Measurements from ENCODE around the gene CD37.
"Not testable (repeated sequence)": the region's sequence is repeated elsewhere in the genome, so short reads cannot be mapped to it uniquely, and the experiment has no call there.

Gene CD37

DNA sequence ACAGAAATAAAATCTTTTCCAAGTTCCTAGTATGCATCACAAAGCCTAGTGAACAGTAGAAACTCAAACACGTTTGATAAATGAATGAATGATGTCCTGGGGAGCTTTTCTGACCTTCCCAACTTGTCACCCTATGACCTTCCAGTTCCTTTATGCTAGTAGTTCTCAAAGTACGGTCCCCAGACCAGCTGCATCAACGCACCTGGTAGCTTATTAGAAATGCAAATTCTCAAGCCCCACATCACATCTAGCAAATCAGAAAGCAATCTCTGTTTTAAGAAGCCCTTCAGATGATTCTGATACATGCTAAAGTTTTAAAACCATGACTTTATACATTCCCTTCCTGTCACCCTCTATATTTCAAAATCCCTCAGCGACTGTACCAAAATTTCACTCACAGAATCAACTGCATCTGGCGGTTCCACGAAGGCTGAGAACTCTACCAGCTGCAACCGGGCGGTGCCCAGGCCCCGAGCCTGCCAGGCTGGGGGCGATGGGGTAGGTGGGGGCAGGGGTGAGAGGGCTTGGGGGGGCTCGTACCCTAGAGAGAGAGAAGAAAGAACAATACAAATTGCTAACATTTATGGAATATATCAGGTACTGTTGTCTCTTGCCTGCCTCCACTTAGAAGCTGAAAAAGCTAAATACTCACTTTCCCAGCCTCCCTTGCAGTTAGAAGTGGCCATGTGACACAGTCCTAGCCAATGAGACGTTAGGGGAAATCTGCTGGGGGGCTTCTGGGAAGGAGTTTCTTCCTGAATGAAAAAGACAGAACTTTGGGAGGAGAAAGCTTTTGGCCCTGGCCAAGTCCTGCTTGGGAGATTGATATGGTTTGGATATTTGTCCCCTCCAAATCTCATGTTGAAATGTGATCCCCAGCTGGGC is 13.3 kb downstream of the CD37 start:
- DNase-seq: no peak

DNA sequence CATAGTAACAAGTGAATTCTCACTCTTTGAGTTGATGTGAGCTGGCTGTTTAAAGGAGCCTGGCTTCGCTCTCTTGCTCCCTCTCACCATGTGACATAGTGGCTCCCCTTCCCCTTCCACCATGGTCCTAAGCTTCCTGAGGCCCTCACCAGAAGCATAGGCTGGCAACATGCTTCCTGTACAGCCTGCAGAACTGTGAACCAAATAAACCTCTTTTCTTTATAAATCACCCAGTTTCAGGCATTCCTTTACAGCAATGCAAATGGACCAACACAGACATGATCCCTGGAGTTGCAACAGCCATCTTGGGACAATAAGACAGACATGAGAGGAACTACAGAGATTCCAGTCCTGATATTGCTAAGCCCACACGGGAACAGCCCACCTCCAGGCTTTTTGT is 14.4 kb downstream of the CD37 start:
- no peak for DNase-seq

DNA sequence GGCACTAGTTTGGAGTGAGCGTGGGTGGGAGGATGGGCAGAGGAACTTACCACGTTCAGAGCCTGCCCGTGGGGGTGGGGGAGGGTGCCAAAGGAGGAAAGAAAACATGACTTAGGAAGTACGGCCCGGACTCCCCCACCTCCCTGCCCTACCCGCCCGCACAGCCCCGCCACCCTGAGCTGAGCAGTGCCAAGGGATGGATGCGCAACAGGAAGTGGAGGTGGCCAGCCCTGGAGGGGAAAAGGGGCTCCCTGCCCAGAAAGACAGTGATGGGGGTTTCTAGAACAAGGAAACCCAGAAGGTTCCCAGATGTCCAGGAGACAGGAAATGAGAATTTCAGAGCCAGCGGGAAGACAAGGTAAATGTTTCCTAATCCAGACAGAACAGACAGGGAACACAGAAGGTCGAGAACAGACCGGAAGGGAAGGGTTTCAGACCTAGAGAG is 20.7 kb downstream of the CD37 start:
- no peak for DNase-seq

DNA sequence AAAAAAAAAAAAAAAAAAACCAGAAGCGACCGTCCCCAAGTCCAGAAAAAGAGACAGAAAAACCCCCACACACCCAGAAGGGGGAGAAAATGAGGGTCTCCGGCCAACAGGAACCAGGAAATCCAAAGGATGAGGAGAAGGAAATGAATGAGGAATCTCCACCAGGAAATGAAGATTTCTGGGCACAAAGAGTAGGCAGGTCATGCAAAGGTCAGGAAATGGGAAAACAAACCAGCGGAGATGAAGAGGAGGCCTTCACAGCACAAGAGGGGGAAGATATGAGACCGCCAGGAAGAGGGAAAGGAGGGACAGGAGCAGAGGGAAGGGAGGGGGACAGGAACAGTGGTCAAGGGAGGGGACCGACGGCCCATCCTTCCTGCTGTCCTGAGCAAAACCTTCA is 21.2 kb downstream of the CD37 start:
- DNase-seq: no peak

DNA sequence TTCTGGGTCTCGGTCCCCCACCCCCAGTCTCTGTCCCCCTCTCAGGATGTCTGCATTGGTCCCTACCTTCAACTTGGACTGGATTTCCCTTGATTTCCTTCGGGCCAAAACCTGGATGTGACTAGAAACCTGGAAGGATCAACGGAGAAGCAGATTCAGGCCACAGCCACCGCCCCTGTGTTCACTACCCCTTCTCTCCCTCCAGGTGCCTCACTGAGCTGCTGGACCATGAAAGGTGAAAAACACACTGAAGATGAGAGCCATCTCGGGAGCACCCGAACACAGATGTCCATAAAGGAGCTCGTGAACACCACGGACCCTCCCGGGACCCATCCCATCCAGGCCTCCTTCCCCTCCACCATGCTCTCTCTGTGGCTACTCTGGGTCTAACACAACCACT is 22.0 kb downstream of the CD37 start:
- DNase-seq: no peak

DNA sequence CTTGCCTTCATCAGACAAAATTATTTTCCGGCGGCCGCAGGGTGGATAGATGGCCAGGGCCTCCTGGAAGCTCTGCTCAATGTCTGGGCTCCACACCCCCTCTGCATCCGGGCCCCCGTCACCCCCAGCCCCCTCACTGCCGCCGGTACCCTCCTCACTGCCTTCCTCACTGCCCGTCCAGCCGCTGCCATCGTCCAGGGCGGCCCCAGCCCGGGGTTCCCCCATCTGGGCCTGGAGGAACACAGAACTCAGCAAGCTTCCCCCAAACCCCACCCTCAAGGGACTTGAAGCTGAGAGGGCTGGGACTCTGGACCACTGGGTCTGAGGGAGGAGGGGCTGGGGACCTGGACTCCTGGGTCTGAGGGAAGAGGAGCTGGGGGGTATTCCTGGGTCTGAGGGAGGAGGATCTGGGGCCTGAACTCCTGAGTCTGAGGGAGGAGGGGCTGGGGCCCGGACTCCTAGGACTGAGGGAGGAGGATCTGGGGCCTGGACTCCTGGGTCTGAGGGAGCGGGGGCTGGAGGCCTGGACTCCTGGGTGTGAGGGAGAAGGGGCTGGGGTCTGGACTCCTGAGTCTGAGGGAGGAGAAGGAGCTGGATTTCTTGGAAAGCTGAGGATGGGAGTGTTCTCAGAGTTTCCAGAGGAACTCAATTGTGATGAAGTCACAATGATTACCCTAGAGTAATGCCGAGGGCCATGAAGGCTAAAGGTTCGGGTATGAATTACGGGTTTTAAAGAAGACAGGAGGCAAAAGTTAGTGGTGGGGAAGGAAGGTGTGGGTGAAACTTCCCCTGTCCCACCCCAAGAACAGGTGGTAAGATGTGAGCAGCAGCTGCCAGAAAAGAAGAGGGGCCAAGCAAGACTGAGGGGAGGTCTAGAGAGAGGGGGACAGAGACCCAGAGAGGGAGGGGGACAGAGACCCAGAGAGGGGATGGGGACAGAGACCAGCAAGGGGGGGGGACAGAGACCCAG is 24.9 kb downstream of the CD37 start:
- no peak for DNase-seq

DNA sequence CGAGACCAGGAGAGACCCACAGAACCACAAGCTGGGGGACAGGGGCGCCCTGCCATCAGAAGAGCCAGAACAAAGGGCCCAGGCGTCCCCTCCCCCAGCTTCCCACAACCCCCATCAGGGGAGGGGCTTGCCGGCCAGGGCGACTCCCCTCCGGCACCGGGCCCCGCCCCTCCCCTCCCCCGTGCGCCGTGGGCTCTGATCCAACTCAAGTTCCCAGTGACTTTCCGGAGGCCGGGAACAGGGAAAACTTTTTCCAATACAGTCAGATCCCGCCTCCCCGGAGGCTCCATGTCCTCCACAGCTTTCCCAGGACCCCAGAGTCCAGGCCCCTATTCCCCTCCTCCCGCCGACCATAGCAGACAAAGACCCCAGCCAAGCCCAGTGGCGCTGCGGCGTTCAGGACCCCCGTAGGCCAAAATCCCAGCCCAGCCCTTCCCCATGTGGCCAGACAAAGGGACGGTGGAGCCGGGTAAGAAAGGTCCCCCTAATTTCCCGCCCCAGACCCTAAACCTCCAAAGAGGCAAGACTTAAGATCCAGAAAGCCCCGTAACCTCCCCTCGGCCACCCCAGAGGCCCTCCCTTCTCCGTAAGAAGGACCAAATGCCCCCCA is 26.3 kb downstream of the CD37 start:
- no peak for DNase-seq

DNA sequence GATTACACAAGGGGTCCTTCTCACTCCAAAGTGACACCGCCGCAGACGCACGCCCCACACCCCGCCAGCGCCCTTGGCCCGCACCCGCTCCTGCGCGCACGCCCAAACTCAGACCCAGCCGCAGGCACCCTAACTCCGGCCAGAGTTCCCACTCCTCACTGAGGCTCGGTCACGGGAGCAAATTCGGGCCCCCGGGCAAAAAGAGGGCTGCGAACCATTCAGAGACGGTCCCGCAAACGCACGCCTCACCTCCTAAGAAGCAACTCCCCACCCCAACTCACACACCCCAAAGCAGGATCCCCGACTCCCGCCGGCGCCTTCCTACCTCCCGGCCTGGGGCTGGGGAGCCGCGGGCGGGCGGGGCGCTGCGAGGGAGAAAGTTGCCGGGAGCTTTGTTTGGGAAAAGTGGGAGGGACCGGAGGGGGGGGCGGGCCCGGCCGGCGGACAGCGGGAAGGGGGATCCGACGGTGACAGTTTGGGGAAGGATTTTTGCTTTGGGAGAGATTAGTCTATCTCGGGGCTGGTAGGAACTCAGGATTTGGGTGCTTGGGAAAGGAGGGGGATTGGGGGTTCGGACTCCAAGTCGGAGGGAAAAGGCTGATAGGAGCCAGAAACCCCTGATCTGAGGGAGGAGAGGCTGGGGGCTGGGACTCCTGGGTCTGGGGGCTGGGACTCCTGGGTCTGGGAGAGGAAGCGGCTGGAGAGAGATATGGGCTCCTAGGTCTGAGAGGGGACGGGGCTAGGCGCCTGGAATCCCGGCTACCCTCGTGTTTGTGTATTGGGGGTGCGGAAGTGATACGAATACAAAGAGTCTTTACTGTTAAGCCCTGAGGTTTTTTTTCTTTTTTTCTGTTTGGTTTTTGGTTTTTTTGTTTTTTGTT is 27.1 kb downstream of the CD37 start, which contains the start of gene TEAD2:
Gene TEAD2, minus strand, starts transcription at position 369 of the 881 bp plus-strand sequence. CDS start 2,341 bp downstream, outside the sequence.
- peak; percentile 65 for DNase-seq

DNA sequence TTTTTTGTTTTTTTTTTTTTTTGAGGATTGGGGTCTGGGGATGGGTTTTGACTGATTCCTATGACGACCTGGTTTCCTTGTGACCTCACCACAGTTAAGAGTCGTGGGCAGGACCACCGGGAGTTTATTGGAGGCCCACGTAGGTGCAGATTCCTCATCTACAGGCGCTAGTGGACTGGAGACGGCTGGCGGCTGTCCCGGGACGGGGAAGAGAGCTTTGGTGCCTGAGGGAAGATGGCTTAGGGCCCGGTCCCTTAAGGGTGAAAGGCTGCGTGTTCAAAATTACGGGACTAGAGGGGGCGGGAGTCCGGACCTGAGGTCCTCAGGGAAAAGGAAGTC is 27.7 kb downstream of the CD37 start:
- DNase-seq: no peak

DNA sequence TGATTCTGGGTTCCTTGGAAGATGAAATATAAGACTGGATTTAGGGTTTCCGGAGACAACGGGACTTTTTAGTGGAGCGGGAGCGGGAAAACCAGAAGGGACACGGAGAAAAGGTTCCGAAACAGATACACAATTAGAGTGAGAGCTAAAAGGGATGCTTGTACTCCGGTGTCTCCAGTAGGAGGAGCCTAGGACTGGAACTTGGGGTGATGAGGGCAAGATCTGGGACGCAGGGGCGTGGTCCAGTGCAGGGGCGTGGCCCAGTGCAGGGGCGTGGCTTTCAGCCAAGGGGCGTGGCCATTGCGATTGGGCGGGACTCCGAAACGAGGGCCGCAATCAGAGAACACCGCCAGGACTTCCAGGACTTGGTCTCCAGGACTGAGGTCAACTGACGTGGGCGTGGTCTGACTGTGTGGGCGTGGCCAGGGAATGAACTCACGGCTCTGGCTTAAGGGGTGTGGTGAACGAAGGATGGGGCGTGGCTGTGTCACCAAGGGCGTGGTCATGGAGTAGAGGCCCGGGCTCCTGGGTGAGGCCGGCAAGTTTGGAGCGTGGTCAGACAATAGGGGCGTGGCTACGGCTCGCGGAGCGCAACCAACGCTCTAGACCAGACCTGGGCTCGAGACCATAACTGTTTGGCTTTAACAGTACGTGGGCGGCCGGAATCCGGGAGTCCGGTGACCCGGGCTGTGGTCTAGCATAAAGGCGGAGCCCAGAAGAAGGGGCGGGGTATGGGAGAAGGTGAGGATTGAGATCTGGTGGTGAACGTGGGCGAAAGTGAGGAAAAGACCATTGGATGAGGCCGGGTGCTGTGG is 28.3 kb downstream of the CD37 start, which contains the start of gene DKKL1:
Gene DKKL1, plus strand, starts transcription at position 610 of the 815 bp plus-strand sequence. Its CDS starts 122 bp downstream, at position 732.
- peak; percentile 75 for DNase-seq

DNA sequence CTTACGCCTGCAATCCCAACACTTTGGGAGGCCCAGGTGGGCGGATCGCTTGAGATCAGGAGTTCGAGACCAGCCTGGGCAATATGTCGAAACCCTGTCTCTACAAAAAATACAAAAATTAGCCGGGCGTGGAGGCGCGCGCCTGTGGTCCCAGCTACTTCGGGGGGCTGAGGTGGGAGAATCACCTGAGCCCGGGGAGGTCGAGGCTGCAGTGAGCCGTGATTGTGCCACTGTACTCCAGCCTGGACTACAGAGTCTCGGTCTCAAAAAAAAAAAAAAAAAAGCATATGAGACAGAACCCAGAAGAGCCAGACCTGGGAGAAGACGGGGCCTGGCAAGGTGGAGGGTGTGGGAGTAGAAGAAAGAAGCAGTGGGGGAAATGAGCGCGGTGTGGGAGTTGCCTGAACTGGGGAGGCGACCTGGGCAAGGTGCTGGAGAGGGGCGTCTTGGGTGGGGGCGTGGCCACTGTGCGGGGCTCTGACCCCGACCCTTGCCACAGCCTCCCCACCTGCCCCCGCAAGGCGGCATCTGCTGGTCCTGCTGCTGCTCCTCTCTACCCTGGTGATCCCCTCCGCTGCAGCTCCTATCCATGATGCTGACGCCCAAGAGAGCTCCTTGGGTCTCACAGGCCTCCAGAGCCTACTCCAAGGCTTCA is 29.0 kb downstream of the CD37 start:
- no peak for DNase-seq

DNA sequence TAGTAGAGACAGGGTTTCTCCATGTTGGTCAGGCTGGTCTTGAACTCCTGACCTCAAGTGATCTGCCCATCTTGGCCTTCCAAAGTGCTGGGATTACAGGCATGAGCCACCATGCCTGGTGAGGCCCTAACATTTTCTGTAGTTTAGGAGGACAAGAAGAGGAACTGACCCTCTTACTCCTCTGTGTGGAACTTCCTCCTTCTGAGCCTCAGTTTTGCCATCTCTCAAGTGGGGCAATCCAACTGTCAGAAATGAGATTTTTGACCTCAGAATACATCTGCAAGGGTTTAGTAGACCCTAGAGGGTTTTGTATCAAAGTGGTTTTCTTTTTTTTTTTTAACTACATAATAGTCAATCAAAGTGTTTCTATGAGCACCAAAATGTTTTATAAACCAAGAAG is 30.9 kb downstream of the CD37 start:
- DNase-seq: no peak

DNA sequence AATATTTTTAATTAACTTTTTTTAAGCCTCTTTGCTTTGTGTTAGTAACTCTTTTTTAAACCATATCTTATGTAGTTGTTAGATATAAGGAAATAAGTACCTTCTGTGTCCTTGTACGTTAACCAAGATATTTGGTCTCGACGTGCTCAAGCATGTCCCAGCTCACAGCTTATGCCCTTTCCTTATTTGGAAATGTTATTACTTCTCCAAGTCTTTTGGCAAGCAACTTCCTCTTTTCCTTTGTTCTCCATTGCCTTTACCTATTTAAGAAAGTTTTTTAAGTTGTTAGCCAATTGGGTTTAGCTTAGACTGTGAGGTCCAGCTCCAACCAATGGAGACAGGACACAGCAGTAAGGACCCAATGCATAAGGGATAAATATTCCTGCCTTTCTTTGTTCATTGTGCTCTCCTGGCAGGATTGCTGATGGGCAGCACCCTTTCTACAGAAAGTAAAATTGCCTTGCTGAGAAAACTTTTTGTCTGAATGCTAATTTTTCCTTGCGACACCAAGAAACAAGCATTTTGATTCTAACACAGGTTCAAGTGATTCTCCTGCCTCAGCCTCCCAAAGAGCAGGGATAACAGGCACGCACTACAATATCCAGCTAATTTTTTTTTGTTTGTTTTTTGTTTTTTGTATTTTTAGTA is 33.6 kb downstream of the CD37 start:
- DNase-seq: no peak

DNA sequence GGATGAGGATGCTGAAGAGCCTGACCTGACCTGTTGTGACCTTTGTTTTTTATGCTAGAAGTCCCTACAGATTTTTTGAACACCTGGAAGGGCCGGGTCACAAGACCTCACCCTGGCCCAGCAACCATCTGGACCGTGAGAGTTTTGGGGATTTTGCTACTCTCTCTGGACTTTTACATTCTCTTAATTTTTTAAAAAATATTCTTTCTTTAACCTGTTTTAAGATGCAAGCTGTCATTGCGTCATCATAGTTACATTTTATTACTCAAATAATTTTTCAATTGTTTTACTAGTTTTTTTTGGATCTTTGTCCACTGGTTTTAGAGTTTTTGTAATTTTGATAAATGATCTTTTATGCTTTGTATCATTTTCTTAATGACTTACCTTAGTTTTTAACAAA is 36.0 kb downstream of the CD37 start:
- no peak for DNase-seq

DNA sequence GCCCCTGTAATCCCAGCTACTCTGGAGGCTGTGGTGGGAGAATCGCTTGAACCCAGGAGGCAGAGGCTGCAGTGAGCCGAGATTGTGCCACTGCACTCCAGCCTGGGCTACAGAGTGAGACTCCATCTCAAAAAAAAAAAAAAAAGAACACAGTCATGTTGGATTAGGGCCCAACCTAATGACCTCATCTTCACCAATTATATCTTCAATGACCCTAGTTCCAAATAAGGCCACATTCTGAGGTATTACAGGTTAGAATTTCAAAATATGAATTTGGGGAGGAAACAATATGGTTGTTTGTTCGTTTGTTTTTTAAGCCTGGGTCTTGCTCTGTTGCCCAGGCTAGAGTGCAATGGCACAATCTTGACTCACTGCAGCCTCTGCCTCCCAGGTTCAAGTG is 38.0 kb downstream of the CD37 start:
- not testable (repeated sequence) for DNase-seq

DNA sequence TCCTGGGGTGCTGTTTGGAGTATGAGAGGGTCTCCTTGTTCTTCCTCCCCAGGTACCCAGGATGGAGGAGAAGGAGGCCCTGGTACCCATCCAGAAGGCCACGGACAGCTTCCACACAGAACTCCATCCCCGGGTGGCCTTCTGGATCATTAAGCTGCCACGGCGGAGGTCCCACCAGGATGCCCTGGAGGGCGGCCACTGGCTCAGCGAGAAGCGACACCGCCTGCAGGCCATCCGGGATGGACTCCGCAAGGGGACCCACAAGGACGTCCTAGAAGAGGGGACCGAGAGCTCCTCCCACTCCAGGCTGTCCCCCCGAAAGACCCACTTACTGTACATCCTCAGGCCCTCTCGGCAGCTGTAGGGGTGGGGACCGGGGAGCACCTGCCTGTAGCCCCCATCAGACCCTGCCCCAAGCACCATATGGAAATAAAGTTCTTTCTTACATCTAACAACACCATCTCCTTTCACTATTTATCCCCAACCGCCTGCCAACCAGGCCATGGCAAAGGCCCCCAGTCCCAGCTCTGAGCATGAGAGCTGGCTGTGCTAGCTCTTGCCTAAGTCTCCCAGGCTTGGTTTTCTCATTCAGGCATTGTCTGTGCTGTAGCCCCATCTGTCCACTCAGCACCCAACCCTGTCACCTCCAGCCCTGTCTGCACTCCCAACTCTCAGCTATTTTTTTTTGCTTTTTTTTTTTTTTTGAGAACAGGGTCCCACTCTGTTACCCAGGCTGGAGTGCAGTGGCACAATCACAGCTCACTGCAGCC is 39.6 kb downstream of the CD37 start:
- DNase-seq: no peak

DNA sequence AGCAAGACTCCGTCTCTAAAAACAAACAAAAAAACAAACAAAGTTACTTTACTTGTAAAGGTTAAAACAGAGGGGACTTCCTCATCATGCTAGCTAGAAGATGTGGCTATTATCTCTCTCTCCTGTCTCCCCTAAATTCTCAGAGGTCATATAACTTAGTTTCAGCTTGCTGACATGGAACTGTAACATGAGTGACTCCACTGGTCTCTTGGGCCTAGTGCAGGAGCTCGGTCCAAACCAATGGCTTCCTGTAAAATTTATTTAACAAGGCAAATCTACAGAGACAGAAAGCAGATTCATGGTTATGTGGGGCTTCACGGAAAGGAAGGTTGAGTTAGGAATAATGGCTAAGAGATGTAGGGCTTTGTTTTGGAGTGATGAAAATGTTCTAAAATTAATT is 43.3 kb downstream of the CD37 start:
- no peak for DNase-seq

DNA sequence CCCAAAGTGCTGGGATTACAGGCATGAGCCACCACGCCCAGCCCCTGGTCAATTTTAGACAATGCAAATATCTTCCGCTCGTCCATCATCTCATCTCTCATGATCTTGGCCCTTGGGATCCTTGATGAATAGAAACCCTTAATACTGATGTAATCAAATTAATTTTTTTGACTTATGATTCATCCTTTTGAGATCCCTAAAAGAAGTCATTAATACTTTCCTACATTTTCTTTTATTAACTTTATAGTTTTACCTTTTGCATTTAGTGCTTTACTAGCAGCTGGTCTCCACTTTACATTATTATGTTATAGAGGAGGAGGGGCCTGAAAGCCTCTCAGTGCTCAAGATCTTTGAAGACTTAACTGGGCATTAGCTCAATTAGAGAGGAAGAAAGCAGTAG is 45.2 kb downstream of the CD37 start:
- no peak for DNase-seq

DNA sequence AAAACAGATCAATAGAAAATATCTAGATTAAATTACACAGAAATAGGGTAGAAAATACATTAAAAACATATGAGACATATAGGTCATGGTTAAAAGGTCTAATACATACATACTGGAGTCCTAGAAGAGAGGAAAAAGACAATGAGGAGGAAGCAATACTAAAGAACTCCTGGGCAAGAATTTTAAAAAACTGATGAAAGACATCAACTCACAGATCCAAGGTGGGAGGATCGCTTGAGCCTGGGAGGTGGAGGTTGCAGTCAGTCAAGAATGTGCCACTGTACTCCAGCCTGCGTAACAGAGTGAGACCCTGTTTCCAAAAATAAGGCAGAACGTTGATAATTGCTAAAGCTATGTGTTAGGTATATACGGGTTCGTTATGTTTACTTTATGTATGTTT is 47.4 kb downstream of the CD37 start:
- DNase-seq: no peak

Measured in 8988T (cell line).